Measurements from ENCODE around the gene YIPF5. TPM values are rescaled to one million over a fixed set of nuclear protein-coding genes. Genes with fewer than 3 reads are reported as not detected.

The YIPF5 gene
- 123 and 221 TPM in 2 replicates for total RNA-seq (2014; rRNA removed; shearing (Covaris generic))

DNA sequence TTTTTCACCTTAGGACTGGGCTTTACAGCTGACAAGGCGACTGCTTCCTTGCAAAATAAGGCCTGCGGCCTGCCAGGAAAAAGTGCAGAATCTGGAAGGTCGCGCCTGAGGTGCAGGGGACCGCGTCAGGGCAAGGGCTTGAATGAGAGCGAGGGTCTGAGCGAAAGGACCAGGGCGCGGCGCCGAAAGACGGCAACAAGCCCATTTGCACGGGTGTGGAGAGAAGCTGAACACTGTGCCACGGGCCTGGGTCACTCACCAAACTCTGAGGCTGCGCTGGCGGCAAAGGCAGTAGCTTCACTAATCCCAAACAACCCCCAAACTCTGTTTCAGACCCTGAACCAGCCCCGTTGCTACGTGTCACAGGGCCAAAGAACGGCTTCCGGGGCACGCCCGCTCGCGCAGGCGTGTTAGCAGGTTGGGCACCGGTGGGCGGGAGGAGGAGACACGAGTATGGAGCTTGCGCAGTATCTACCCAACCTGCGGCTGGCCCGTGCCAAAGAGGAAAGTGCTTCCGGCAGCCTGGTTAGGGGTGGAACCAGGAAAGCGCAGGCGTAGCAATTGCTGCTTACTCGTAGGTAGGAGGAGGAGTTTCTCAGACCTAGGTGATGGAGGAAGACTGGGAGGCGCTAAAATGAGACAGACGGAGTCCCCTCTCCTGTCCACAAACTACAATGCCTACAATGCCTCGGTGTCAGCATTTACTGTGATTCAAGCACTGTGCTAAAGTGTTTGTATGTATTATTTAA, at the start of gene YIPF5, which contains the start of gene KCTD16:
TSS of gene YIPF5 (minus strand) at position 384 of the 749 bp plus-strand sequence. CDS start 704 bp downstream, outside the sequence.
TSS of gene KCTD16 (plus strand) at position 598 of the 749 bp plus-strand sequence.
- peak; percentile 97 for DNase-seq (ENCODE audit: low read depth)

- no peak for DNase-seq (ENCODE audit: low read depth)
Observed at GRCh38 chr5:144219869-144220268, 49.4 kb upstream of the YIPF5 start.

GRCh38 chr5:144210655-144211054, 40.2 kb upstream of the YIPF5 start:
- DNase-seq (ENCODE audit: low read depth): no peak

GRCh38 chr5:144209361-144209760, 38.9 kb upstream of the YIPF5 start:
- DNase-seq (ENCODE audit: low read depth): no peak

DNA sequence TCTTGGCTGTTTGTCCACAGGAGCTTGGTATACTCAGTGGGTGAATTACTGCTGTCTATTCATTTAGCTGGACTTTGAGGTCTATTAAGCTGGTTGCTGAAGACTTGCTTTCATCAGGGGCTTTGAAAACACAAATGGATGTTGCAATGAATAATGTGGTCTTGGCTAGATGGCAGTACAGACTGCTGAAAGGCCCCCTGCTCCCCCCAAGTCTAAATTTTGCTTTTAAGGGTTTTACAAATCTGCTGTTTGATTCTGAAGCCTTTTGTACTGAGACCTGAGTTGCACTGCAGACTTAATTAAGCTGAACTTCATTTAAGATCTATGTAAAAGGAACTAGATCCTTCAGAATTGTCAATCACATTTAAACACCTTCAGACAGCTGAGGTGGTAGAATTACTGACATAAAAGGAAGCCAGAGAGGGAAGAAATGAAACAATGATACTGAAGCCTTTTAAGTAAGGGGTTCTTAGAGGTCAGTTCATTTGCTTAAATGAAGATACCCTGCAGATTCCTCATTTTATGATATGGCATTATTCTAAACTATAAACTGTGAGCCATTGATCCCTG, 37.5 kb upstream of the YIPF5 start:
- DNase-seq (ENCODE audit: low read depth): no peak

DNA sequence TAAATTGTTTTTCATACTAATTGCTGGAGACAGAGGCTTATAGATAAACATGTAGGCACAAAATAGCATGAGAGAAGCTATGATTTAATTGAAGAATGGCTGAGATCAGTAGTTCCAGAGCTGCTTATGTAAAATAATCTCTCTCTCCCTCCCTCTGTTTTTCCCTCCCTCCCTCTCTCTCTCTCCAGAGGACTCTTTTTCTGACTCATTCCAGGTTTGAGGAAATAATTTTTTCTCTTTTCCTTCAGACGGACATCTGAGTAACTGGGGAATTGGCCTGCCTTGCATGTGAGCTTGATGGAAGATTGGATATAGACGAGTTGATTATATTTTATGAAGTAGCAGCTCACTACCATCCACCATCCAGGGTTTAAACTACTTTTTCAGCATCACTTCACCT, 35.7 kb upstream of the YIPF5 start:
- DNase-seq (ENCODE audit: low read depth): peak; percentile 6

- DNase-seq (ENCODE audit: low read depth): peak; percentile 55
Observed at GRCh38 chr5:144205141-144205551, 34.7 kb upstream of the YIPF5 start.

- peak; percentile 69 for DNase-seq (ENCODE audit: low read depth)
Observed at GRCh38 chr5:144203750-144204596, 33.5 kb upstream of the YIPF5 start.

- DNase-seq (ENCODE audit: low read depth): no peak
Observed at GRCh38 chr5:144202726-144203125, 32.3 kb upstream of the YIPF5 start.

- peak; percentile 37 for DNase-seq (ENCODE audit: low read depth)
Observed at GRCh38 chr5:144202072-144202471, 31.6 kb upstream of the YIPF5 start.

DNA sequence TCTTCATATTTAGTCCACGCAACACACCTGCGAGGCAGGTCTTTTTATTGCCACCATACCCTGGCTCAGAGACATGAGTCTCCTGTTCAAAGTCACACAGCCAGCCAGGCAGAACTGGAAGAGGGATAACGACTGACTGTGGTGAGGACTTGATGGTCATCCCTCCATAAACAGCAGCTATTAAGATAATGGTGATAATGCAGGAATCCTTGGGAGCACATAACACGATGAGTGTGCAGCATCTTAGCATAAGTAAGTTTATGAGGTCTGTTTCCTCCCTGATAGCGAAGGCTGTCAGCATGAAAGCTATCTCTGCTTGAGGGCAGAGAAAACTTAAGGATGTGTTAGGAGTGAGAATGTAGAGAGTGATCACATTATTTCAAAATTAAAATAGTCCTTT, 31.1 kb upstream of the YIPF5 start:
- DNase-seq (ENCODE audit: low read depth): peak; percentile 7

DNA sequence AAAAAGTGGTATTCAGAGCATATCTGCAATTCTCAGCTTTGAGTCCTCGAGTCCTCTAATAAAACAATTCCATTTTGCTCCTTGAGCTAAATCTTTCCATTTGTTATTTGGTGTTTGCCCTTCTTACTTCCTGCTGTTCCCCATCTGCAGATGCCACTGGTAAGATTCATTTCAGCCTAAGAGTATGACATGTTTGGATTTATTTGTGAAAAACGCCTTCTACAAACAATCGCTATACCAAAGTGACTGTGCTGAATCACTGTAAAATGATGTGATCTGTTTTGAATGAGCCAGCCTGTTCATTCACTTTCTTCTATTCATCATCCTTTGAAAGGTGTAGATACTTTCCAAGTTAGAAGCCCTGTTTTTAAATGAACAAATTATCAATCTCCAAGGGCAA, 27.9 kb upstream of the YIPF5 start:
- DNase-seq (ENCODE audit: low read depth): peak; percentile 37

GRCh38 chr5:144196612-144197011, 26.2 kb upstream of the YIPF5 start:
- DNase-seq (ENCODE audit: low read depth): no peak

- no peak for DNase-seq (ENCODE audit: low read depth)
Observed at GRCh38 chr5:144195448-144195847, 25.0 kb upstream of the YIPF5 start.

GRCh38 chr5:144194144-144194543, 23.7 kb upstream of the YIPF5 start:
- DNase-seq (ENCODE audit: low read depth): no peak

DNA sequence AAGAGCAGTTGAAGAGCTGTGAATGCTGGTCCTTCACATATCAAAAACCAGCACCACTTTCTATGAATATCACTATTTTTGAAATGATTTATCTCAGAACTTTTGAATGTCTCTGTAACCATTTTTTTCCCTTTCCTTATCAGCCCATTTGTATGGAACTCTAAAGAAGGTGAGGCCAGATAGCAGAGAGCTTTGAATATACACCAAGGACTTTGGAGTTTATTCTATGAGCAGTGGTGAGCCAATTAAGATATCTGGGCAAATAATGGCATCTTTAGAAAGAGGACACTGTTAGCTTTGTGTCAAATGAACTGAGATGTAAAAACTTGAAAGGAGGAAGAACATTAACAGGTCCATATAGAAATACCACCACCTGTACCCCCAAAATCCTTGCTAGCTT, 22.2 kb upstream of the YIPF5 start:
- no peak for DNase-seq (ENCODE audit: low read depth)

- DNase-seq (ENCODE audit: low read depth): peak; percentile 88
Observed at GRCh38 chr5:144191998-144192397, 21.5 kb upstream of the YIPF5 start.

GRCh38 chr5:144191531-144191930, 21.1 kb upstream of the YIPF5 start:
- no peak for DNase-seq (ENCODE audit: low read depth)

DNA sequence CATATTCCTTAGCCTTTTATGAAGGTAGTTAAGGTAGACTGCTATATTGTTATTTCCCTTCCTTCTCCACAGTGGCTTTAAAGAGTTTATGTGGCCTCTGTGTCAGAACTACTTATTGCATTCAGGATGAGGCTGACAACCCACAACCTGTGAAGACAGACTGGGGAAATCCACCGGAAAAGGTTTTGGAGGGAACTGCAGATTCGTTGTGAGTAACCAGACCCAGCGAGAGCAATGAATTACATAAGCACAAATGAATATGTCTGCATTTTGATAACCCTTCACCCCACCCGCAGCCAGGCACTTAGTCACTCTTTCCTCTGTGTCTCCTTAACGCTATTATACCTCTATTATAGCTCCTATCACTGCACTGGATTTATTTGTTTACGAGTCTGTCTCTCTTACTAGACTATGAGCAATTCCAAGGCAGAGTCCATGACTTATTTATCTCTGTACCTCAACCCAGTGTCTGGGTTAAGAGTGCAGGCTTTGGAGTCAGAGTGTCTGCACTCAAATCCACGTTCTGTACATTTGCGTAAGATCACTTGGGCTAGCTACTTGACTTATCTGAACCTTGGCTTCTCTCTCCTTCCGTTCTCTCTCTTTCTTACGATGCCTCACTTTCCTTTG, 19.5 kb upstream of the YIPF5 start:
- peak; percentile 97 for DNase-seq (ENCODE audit: low read depth)

DNA sequence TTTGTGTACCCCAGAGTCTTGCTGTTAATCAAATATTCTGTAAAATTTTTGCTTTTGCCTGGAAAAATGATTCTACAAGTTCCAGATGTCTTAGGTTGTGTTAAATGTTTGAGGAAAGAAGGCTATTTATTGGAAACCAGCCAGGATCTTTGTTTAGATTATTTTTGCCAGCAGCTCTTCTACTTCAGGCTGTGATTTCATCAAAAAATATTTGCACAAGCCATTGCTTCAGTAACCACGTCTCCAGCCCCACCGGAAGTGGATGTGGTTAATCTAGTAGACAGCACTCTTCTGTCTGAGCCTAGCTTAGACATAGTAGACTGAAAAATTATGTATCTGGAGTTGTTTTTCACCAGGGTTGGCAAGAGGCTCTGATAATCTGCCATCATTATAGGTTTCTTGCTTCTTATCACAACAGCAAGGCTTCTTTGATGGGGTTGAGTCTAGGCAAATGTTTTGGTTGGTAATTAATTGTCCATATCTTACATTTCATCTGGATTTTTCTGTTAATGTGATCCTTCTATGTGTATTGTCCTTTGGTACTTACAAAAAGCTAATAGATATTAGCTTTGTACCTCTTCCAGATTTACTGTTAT, 17.3 kb upstream of the YIPF5 start:
- peak; percentile 97 for DNase-seq (ENCODE audit: low read depth)

DNA sequence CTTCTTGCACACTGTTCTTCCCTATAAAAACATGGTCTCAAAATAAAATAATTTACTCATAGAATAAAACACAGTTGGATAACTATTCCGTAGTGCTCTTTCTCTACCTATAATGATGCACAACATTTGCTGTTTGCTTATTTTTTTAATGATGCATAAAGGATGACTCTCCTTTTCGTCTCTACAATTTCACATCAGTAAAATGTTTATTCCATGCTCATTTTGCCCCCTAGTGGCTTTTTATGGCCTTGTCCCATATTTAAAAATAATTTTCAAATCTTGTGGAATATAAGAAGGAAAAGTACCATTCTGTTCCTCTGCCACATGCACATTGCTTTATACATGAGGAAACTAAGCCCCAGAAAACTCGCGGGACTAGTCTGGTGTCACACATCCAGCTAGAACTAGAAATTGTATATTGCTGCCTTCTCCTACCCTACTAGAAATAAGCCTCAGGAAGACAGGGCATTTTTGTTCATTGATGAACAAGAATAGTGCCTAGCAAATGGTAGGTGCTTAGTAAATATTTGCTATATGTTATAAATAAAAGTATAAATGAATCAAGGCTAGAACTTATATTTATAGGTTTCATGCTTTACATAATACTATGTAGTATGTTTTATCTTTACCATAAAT, 12.9 kb upstream of the YIPF5 start:
- peak; percentile 62 for DNase-seq (ENCODE audit: low read depth)

Data from M059J (cell line).